ENCODE results near the gene KLK1. TPM values are rescaled to one million over a fixed set of nuclear protein-coding genes. Genes with fewer than 3 reads are reported as not detected.

Gene KLK1
- total RNA-seq, result 1.5 TPM

DNA sequence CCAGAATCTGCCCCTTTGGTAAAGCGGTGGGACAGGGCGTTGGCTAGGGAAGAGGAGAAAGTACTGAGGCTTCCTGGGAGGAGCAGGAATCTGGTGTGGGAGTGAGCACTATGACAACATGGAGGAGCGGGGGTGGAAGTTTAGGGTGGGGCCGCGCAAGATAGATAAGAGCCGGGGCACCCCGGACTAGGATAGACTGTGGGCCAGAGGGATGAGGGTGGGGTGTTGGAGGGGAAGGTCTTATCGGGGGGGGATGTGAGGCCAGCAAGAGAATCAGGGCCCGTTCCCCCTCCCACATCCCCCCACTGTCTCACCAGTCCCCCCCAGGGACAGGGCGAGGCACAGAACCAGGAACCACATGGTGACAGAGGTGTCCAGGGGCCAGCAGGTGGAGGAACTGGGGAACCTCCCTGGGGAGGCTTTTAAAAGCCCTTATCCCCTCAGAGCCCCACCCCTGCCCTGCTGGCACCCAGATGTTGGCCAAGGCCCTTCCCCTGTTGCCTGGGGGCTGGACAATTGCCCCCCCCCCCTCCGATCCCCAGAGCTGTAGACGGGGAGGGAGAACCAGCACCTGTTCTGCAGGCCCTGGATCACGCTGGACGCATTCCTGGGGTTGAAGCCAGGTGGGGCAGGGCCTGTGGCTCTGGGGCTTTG, at the start of gene KLK1:
Gene KLK1 (minus strand): TSS at position 399 of the 654 bp plus-strand sequence. CDS start 39 bp downstream, at position 360.
- DNase-seq (ENCODE audit: low spot score), result no peak

DNA sequence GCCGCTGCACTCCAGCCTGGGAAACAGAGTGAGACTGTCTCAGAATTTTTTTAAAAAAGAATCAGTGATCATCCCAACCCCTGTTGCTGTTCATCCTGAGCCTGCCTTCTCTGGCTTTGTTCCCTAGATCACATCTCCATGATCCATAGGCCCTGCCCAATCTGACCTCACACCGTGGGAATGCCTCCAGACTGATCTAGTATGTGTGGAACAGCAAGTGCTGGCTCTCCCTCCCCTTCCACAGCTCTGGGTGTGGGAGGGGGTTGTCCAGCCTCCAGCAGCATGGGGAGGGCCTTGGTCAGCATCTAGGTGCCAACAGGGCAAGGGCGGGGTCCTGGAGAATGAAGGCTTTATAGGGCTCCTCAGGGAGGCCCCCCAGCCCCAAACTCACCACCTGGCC, 49.5 kb upstream of the KLK1 start, which contains the start of gene KLK2:
Gene KLK2 (plus strand): TSS at position 384 of the 400 bp plus-strand sequence. CDS start 35 bp downstream, outside the sequence.
- DNase-seq (ENCODE audit: low spot score), result no peak

DNA sequence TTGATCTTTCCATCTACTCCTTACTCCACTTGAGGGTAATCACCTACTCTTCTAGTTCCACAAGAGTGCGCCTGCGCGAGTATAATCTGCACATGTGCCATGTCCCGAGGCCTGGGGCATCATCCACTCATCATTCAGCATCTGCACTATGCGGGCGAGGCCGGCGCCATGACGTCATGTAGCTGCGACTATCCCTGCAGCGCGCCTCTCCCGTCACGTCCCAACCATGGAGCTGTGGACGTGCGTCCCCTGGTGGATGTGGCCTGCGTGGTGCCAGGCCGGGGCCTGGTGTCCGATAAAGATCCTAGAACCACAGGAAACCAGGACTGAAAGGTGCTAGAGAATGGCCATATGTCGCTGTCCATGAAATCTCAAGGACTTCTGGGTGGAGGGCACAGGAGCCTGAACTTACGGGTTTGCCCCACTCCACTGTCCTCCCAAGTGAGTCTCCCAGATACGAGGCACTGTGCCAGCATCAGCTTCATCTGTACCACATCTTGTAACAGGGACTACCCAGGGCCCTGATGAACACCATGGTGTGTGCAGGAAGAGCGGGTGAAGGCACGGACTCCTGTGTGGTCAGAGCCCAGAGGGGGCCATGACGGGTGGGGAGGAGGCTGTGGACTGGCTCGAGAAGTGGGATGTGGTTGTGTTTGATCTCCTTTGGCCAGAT, 47.0 kb upstream of the KLK1 start:
- DNase-seq (ENCODE audit: low spot score), result no peak

DNA sequence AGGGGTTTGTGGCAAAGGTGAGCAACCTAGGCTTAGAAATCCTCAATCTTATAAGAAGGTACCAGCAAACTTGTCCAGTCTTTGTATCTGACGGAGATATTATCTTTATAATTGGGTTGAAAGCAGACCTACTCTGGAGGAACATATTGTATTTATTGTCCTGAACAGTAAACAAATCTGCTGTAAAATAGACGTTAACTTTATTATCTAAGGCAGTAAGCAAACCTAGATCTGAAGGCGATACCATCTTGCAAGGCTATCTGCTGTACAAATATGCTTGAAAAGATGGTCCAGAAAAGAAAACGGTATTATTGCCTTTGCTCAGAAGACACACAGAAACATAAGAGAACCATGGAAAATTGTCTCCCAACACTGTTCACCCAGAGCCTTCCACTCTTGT, 45.9 kb upstream of the KLK1 start:
- DNase-seq (ENCODE audit: low spot score), result no peak

DNA sequence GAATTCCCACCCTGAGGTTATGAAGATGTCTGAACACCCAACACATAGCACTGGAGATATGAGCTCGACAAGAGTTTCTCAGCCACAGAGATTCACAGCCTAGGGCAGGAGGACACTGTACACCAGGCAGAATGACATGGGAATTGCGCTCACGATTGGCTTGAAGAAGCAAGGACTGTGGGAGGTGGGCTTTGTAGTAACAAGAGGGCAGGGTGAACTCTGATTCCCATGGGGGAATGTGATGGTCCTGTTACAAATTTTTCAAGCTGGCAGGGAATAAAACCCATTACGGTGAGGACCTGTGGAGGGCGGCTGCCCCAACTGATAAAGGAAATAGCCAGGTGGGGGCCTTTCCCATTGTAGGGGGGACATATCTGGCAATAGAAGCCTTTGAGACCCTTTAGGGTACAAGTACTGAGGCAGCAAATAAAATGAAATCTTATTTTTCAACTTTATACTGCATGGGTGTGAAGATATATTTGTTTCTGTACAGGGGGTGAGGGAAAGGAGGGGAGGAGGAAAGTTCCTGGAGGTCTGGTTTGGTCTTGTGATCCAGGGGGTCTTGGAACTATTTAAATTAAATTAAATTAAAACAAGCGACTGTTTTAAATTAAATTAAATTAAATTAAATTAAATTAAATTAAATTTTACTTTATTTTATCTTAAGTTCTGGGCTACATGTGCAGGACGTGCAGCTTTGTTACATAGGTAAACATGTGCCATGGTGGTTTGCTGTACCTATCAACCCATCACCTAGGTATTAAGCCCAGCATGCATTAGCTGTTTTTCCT, 38.1 kb upstream of the KLK1 start:
- no peak for DNase-seq (ENCODE audit: low spot score)

DNA sequence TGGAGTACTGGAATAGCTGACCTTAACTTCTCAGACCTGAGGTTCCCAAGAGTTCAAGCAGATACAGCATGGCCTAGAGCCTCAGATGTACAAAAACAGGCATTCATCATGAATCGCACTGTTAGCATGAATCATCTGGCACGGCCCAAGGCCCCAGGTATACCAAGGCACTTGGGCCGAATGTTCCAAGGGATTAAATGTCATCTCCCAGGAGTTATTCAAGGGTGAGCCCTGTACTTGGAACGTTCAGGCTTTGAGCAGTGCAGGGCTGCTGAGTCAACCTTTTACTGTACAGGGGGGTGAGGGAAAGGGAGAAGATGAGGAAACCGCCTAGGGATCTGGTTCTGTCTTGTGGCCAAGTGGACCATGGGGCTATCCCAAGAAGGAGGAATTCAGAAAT, 37.4 kb upstream of the KLK1 start:
- no peak for DNase-seq (ENCODE audit: low spot score)

DNA sequence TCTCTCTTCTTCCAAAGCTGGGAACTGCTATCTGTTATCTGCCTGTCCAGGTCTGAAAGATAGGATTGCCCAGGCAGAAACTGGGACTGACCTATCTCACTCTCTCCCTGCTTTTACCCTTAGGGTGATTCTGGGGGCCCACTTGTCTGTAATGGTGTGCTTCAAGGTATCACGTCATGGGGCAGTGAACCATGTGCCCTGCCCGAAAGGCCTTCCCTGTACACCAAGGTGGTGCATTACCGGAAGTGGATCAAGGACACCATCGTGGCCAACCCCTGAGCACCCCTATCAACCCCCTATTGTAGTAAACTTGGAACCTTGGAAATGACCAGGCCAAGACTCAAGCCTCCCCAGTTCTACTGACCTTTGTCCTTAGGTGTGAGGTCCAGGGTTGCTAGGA, 36.3 kb upstream of the KLK1 start:
- DNase-seq (ENCODE audit: low spot score), result no peak

DNA sequence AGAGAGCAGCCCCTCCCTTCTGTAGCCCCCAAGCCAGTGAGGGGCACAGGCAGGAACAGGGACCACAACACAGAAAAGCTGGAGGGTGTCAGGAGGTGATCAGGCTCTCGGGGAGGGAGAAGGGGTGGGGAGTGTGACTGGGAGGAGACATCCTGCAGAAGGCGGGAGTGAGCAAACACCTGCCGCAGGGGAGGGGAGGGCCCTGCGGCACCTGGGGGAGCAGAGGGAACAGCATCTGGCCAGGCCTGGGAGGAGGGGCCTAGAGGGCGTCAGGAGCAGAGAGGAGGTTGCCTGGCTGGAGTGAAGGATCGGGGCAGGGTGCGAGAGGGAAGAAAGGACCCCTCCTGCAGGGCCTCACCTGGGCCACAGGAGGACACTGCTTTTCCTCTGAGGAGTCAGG, 35.3 kb upstream of the KLK1 start:
- no peak for DNase-seq (ENCODE audit: low spot score)

DNA sequence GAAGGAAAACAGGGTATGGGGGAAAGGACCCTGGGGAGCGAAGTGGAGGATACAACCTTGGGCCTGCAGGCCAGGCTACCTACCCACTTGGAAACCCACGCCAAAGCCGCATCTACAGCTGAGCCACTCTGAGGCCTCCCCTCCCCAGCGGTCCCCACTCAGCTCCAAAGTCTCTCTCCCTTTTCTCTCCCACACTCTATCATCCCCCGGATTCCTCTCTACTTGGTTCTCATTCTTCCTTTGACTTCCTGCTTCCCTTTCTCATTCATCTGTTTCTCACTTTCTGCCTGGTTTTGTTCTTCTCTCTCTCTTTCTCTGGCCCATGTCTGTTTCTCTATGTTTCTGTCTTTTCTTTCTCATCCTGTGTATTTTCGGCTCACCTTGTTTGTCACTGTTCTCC, 33.8 kb upstream of the KLK1 start:
- DNase-seq (ENCODE audit: low spot score), result no peak

DNA sequence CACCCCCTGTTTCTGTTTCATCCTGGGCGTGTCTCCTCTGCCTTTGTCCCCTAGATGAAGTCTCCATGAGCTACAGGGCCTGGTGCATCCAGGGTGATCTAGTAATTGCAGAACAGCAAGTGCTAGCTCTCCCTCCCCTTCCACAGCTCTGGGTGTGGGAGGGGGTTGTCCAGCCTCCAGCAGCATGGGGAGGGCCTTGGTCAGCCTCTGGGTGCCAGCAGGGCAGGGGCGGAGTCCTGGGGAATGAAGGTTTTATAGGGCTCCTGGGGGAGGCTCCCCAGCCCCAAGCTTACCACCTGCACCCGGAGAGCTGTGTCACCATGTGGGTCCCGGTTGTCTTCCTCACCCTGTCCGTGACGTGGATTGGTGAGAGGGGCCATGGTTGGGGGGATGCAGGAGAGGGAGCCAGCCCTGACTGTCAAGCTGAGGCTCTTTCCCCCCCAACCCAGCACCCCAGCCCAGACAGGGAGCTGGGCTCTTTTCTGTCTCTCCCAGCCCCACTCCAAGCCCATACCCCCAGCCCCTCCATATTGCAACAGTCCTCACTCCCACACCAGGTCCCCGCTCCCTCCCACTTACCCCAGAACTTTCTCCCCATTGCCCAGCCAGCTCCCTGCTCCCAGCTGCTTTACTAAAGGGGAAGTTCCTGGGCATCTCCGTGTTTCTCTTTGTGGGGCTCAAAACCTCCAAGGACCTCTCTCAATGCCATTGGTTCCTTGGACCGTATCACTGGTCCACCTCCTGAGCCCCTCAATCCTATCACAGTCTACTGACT, 31.2 kb upstream of the KLK1 start, which contains the start of gene KLK3:
Gene KLK3 (plus strand): TSS at position 280 of the 775 bp plus-strand sequence. CDS start 41 bp downstream, at position 321.
- DNase-seq (ENCODE audit: low spot score), result no peak

DNA sequence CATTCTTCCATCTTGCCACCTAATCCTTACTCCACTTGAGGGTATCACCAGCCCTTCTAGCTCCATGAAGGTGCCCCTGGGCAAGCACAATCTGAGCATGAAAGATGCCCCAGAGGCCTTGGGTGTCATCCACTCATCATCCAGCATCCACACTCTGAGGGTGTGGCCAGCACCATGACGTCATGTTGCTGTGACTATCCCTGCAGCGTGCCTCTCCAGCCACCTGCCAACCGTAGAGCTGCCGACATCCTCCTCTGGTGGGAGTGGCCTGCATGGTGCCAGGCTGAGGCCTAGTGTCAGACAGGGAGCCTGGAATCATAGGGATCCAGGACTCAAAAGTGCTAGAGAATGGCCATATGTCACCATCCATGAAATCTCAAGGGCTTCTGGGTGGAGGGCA, 28.0 kb upstream of the KLK1 start:
- no peak for DNase-seq (ENCODE audit: low spot score)

DNA sequence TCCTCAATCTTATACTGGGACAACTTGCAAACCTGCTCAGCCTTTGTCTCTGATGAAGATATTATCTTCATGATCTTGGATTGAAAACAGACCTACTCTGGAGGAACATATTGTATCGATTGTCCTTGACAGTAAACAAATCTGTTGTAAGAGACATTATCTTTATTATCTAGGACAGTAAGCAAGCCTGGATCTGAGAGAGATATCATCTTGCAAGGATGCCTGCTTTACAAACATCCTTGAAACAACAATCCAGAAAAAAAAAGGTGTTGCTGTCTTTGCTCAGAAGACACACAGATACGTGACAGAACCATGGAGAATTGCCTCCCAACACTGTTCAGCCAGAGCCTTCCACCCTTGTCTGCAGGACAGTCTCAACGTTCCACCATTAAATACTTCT, 27.2 kb upstream of the KLK1 start:
- no peak for DNase-seq (ENCODE audit: low spot score)

DNA sequence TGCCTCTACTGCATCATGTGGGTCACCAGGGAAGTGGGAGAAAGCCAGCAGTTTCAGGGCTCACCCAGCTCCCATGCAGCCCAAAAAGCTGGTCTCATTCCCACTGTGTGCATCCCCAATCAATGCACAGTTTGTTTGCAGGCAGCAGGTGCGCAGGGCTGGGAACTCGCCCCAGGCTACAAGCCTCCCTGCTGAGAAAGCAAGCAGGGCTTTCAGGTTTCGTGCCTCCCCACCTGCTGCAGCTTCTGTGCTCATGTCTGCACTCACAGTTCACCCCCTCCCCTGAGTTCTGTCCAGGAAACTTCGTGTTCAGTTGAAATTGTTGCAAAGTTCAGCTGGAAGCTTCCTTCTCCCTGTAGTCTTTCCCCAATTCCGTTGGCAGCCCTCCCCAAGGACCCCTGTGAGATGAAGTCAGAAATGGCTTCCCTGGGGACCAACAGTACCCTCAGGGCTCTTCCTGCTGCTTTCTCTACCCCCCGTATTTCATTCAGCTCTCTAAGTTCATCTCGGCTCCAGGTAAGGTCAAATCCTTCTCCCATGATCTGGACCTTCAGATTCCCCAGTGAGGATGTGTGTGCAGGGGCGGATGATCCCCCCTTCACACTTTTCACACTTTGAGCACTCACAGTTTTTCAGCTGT, 20.8 kb upstream of the KLK1 start:
- DNase-seq (ENCODE audit: low spot score), result no peak

DNA sequence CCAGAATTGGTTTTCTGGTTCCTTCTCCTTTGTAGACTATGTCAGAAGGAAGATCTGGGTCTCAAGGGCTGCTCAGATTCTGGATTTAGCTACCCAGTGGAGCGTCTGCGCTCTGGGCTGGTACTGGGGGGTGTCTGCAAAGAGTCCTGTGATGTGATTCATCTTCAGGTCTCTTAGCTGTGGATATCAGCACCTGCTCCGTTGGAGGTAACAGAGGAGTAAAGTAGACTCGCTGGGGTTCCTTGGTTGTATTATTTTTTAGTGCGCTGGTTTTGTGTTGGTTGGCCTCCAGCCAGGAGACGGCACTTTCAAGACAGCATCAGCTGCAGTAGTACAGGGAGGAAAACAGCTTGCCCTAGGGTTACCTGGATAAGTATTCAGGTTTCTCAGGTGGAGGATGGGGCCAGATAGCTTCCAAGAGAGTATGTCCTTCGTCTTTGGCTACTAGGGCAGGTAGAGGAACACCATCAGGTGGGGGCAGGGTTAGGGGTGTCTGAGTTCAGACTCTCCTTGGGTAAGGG, 20.2 kb upstream of the KLK1 start:
- no peak for DNase-seq (ENCODE audit: low spot score)

DNA sequence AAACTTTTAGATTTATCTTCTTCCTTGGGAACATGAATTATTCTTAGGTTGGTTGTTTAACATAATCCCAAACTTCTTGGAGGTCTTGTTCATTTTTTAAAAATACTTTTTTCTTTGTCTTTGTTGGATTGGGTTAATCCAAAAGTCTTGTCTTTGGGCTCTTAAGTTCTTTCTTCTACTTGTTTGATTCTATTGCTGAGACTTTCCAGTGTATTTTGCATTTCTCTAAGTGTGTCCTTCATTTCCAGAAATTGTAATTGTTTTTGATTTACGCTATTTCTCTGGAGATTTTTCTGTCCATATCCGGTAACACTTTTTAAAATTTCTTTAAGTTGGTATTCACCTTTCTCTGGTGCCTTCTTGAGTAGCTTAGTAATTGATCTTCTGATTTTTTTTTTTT, 19.6 kb upstream of the KLK1 start:
- no peak for DNase-seq (ENCODE audit: low spot score)

DNA sequence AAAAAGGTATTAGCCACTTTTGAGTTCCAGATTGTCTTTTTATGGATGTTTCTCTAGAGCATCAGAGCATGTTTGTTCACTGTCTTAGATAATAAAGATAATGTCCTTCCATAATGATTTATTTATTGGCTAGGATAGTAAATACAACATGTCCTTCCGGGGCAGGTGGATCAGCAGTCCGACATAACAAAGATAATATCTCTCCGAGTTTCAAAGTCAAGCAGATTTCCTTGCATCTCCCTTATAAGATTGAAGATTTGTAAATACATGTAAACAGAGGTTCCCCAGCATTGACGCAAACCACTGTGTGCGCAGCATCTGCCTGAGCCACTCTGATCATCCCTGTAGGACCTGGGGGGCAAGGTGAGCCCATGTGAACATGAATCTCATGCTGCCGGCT, 18.5 kb upstream of the KLK1 start:
- no peak for DNase-seq (ENCODE audit: low spot score)

DNA sequence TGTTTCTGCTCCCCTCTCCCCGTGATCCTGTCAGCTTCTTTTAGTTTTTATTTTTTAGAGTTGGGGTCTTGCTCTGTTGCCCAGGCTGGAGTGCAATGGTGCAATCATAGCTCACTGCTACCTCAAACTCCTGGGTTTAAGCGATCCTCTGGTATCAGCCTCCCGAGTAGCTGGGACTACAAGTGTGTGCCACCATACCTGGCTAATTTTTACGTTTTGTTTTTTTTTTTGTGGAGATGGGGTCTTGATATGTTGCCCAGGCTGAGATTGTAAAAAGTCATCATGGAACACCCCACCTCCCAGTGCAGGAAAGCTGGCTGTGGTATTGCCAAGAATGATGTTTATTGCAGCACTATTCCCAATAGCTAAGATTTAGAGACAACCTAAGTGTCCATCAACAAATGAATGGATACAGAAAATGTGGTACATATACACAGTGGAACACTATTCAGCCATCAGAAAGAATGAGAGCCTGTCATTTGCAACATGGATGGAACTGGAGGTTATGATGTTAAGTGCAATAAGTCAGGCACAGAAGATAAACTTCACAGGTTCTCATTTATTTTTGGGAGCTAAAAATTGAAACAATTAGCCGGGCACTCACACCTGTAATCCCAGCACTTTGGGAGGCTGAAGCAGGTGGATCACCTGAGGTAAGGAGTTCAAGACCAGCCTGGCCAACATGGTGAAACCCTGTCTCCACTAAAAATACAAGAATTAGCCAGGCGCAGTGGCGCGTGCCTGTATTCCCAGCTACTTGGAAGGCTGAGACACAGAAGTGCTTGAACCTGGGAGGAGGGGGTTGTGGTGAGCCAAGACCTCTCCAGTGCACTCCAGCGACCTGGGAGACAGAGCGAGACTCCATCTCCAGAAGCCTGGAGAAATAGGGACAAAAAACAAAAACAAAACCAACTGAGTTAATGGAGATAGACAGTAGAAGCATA, 16.4 kb upstream of the KLK1 start:
- no peak for DNase-seq (ENCODE audit: low spot score)

DNA sequence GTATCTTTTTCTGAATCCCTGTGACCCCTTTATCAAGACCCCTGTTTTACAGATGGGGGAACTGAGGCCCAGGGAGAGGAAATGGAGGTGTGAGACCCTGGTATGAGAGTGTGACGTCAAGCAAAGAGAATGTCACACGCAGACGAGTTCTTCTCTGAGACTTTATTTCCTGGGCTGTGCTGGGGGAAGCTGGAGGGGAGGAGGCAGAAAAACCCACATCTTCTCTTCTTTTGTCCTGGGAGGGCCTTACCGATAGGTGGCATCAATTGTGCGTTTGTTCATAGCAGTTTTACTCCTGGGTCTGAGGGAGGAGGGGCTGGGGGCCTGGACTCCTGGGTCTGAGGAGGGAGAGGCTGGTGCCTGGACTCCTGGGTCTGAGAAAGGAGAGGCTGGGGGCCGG, 14.7 kb upstream of the KLK1 start:
- no peak for DNase-seq (ENCODE audit: low spot score)

DNA sequence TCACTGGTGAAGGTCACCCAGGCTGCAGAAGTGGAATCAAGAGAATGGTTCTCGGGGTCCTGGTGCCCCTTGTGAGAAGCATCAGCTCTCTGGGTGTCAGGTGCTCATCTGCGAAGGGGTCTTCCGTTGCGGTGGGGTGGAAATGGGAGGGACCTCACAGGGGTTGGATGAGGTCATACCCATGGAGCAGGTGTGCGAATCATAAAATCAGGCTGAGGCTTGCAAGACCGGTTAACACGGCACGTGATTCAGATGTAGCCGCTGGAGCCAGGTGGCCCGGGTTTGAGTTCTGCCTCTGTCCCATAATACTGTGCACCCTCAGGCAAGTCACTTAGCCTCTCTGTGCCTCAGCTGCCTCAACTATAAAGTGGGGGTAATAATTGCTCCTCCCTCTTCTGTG, 13.7 kb upstream of the KLK1 start:
- no peak for DNase-seq (ENCODE audit: low spot score)
